Stimulated activated memory B cell treated with anti-CD40 and anti-IgM and Interleukin-4, amounts not matched to agents 10 μg/mL and 1 μg/mL and 100 μg/mL, for 72 hours (primary cell): ENCODE data around the gene SPATA31C2.
"Not testable (repeated sequence)": the region's sequence is repeated elsewhere in the genome, so short reads cannot be mapped to it uniquely, and the experiment has no call there.

Source experiments
- ATAC-seq: fragments of 150-1000 bp; cut with Tn5 transposase; 2 replicates; pipeline ENCODE4 v1.10.0; 2021
- H3K27ac Mint-ChIP-seq: one replicate; pipeline ENCODE4 v1.8.0; 2022; ENCODE audit warnings: mild to moderate bottlenecking, mixed read lengths
- H3K27me3 Mint-ChIP-seq: one replicate; pipeline ENCODE4 v1.8.0; 2022; ENCODE audit warnings: mixed read lengths
- H3K36me3 Mint-ChIP-seq: one replicate; pipeline ENCODE4 v1.8.0; 2022; ENCODE audit warnings: mixed read lengths
- H3K4me1 Mint-ChIP-seq: one replicate; pipeline ENCODE4 v1.8.0; 2022; ENCODE audit warnings: mixed read lengths
- H3K4me3 Mint-ChIP-seq: one replicate; pipeline ENCODE4 v1.8.0; 2022; ENCODE audit warnings: mild to moderate bottlenecking, moderate library complexity, mixed read lengths
- H3K9me3 Mint-ChIP-seq: one replicate; pipeline ENCODE4 v1.8.0; 2022; ENCODE audit warnings: mixed read lengths

Gene SPATA31C2

GRCh38 chr9:88164850-88165249 lies 26.6 kb upstream of the SPATA31C2 start:
- Mint-ChIP-seq H3K27ac (no peak overlapping the region), H3K9me3 (peaks cover 9% of the 10 kb centered on the region), H3K36me3 (no peaks in the 10 kb centered on the region), H3K4me1 (no peaks in the 10 kb centered on the region), H3K27me3 (peaks cover 19% of the 10 kb centered on the region), H3K4me3 (no peak overlapping the region)
- no peak for ATAC-seq

- H3K36me3 Mint-ChIP-seq = no peaks in the 10 kb centered on the region
- peaks cover 20% of the 10 kb centered on the region for H3K27me3 Mint-ChIP-seq
- no peaks in the 10 kb centered on the region for H3K4me1 Mint-ChIP-seq
- no peak for ATAC-seq
- H3K9me3 Mint-ChIP-seq = peaks cover 2% of the 10 kb centered on the region
- no peak overlapping the region for H3K4me3 Mint-ChIP-seq
- no peak overlapping the region for H3K27ac Mint-ChIP-seq
Measured at GRCh38 chr9:88161144-88161543, 22.9 kb upstream of the SPATA31C2 start.

- Mint-ChIP-seq H3K27ac (no peak overlapping the region), H3K9me3 (peaks cover 5% of the 10 kb centered on the region), H3K36me3 (no peaks in the 10 kb centered on the region), H3K4me3 (no peak overlapping the region), H3K27me3 (peaks cover 9% of the 10 kb centered on the region), H3K4me1 (no peaks in the 10 kb centered on the region)
- no peak for ATAC-seq
Measured at GRCh38 chr9:88143957-88144625, 5.8 kb upstream of the SPATA31C2 start.

- Mint-ChIP-seq H3K36me3 (no peaks in the 10 kb centered on the region), H3K27me3 (peaks cover 9% of the 10 kb centered on the region), H3K27ac (no peak overlapping the region), H3K9me3 (peaks cover 5% of the 10 kb centered on the region), H3K4me1 (no peaks in the 10 kb centered on the region), H3K4me3 (no peak overlapping the region)
- ATAC-seq = no peak
Measured at GRCh38 chr9:88143179-88143578, 4.9 kb upstream of the SPATA31C2 start.

GRCh38 chr9:88133552-88133951 lies 4.7 kb downstream of the SPATA31C2 start:
- H3K4me3 Mint-ChIP-seq, H3K9me3 Mint-ChIP-seq, H3K4me1 Mint-ChIP-seq, H3K36me3 Mint-ChIP-seq, ATAC-seq, H3K27ac Mint-ChIP-seq: not testable (repeated sequence)
- H3K27me3 Mint-ChIP-seq = peaks cover 10% of the 10 kb centered on the region

GRCh38 chr9:88129556-88129955 lies 8.7 kb downstream of the SPATA31C2 start:
- H3K4me3 Mint-ChIP-seq, H3K36me3 Mint-ChIP-seq, H3K27ac Mint-ChIP-seq, H3K4me1 Mint-ChIP-seq, H3K9me3 Mint-ChIP-seq, ATAC-seq: not testable (repeated sequence)
- H3K27me3 Mint-ChIP-seq = peaks cover 10% of the 10 kb centered on the region

- H3K4me1 Mint-ChIP-seq, H3K9me3 Mint-ChIP-seq, H3K4me3 Mint-ChIP-seq, H3K36me3 Mint-ChIP-seq, ATAC-seq, H3K27ac Mint-ChIP-seq: not testable (repeated sequence)
- H3K27me3 Mint-ChIP-seq = peaks cover 10% of the 10 kb centered on the region
Measured at GRCh38 chr9:88127700-88128300, 10.5 kb downstream of the SPATA31C2 start.

- H3K36me3 Mint-ChIP-seq, H3K9me3 Mint-ChIP-seq, H3K4me3 Mint-ChIP-seq, H3K4me1 Mint-ChIP-seq, H3K27me3 Mint-ChIP-seq, ATAC-seq, H3K27ac Mint-ChIP-seq: not testable (repeated sequence)
Measured at GRCh38 chr9:88123413-88123812, 14.9 kb downstream of the SPATA31C2 start.

- H3K4me1 Mint-ChIP-seq, H3K27ac Mint-ChIP-seq: not testable (repeated sequence)
Measured at GRCh38 chr9:88118121-88118520, 20.2 kb downstream of the SPATA31C2 start.

GRCh38 chr9:88114968-88115612 lies 23.2 kb downstream of the SPATA31C2 start:
- not testable (repeated sequence) for H3K4me1 Mint-ChIP-seq, H3K36me3 Mint-ChIP-seq, H3K9me3 Mint-ChIP-seq, H3K4me3 Mint-ChIP-seq, H3K27me3 Mint-ChIP-seq, ATAC-seq, H3K27ac Mint-ChIP-seq

More at GRCh38 chr9:88118121-88118520, 20.2 kb downstream of the SPATA31C2 start:
- not testable (repeated sequence) for H3K9me3 Mint-ChIP-seq, H3K36me3 Mint-ChIP-seq, H3K27me3 Mint-ChIP-seq, ATAC-seq, H3K4me3 Mint-ChIP-seq

GRCh38 chr9:88114283-88114967 lies 23.9 kb downstream of the SPATA31C2 start:
- H3K36me3 Mint-ChIP-seq, ATAC-seq, H3K27ac Mint-ChIP-seq, H3K27me3 Mint-ChIP-seq, H3K4me1 Mint-ChIP-seq, H3K4me3 Mint-ChIP-seq, H3K9me3 Mint-ChIP-seq: not testable (repeated sequence)

GRCh38 chr9:88113156-88114130 lies 24.8 kb downstream of the SPATA31C2 start:
- H3K4me1 Mint-ChIP-seq, H3K27ac Mint-ChIP-seq, H3K9me3 Mint-ChIP-seq, H3K4me3 Mint-ChIP-seq, ATAC-seq, H3K36me3 Mint-ChIP-seq, H3K27me3 Mint-ChIP-seq: not testable (repeated sequence)

GRCh38 chr9:88110026-88110425 lies 28.2 kb downstream of the SPATA31C2 start:
- Mint-ChIP-seq H3K9me3 (peaks cover 11% of the 10 kb centered on the region), H3K27ac (no peak overlapping the region), H3K36me3 (no peaks in the 10 kb centered on the region), H3K4me1 (peaks cover 6% of the 10 kb centered on the region), H3K27me3 (peaks cover 9% of the 10 kb centered on the region), H3K4me3 (no peak overlapping the region)
- no peak for ATAC-seq

GRCh38 chr9:88108779-88109178 lies 29.5 kb downstream of the SPATA31C2 start:
- peaks cover 11% of the 10 kb centered on the region for H3K9me3 Mint-ChIP-seq
- no peak for ATAC-seq
- peaks cover 6% of the 10 kb centered on the region for H3K4me1 Mint-ChIP-seq
- H3K36me3 Mint-ChIP-seq = no peaks in the 10 kb centered on the region
- peaks cover 13% of the 10 kb centered on the region for H3K27me3 Mint-ChIP-seq
- H3K27ac Mint-ChIP-seq = no peak overlapping the region
- H3K4me3 Mint-ChIP-seq = no peak overlapping the region

- H3K27me3 Mint-ChIP-seq = peaks cover 7% of the 10 kb centered on the region
- no peak overlapping the region for H3K4me3 Mint-ChIP-seq
- ATAC-seq = no peak
- H3K9me3 Mint-ChIP-seq = peaks cover 4% of the 10 kb centered on the region
- H3K36me3 Mint-ChIP-seq = no peaks in the 10 kb centered on the region
- no peak overlapping the region for H3K27ac Mint-ChIP-seq
- H3K4me1 Mint-ChIP-seq = peaks cover 6% of the 10 kb centered on the region
Measured at GRCh38 chr9:88106492-88106891, 31.8 kb downstream of the SPATA31C2 start.
